ENCODE results near the gene HOXD4.

The HOXD4 gene

DNA sequence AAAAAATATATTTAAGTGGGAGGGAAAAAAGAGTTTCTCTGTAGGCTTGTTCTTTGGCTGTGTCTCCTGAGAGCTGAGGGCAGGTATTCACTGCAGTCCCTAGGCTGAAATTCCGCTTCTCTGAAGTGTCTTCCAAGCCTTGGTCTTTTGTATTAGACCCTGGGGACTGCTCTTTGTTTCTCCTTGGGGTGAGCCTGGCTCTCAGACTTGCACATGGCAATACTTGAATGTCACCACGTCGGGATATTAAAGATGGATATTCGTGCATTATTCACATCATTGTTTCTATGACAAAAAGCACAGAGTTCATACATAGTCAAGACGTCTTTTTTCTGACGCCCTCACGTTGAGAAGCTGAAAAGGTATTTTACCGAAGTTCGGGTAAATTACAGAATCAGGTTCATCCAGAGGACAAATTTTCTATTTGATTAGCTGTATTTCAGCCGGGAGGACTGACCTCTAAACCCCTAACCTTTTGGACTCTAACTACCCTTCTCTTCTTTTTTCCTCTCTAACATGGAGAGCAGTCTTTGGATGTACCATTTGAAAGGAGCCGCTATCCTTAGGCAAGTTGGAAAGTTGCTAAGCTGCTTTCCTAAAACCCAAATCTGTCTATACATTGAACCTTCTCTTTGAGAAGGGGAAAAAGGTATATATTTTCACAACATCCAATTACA is 3.4 kb downstream of the HOXD4 start:
- TF ChIP-seq CTCF (IDR thresholded peaks at IDR 0.05) = no peak
- no peaks in the 10 kb centered on the region for H3K9me3 Mint-ChIP-seq
- no peak for DNase-seq
- peaks cover 51% of the 10 kb centered on the region for H3K36me3 Mint-ChIP-seq (ENCODE audit: low read depth)
- peaks cover 84% of the 10 kb centered on the region for H3K4me1 Mint-ChIP-seq
- H3K4me3 Mint-ChIP-seq = peak overlapping the region; percentile 88
- no peaks in the 10 kb centered on the region for H3K27me3 Mint-ChIP-seq (ENCODE audit: low read depth, poor library complexity)
- peak overlapping the region; percentile 99 for H3K27ac Mint-ChIP-seq

DNA sequence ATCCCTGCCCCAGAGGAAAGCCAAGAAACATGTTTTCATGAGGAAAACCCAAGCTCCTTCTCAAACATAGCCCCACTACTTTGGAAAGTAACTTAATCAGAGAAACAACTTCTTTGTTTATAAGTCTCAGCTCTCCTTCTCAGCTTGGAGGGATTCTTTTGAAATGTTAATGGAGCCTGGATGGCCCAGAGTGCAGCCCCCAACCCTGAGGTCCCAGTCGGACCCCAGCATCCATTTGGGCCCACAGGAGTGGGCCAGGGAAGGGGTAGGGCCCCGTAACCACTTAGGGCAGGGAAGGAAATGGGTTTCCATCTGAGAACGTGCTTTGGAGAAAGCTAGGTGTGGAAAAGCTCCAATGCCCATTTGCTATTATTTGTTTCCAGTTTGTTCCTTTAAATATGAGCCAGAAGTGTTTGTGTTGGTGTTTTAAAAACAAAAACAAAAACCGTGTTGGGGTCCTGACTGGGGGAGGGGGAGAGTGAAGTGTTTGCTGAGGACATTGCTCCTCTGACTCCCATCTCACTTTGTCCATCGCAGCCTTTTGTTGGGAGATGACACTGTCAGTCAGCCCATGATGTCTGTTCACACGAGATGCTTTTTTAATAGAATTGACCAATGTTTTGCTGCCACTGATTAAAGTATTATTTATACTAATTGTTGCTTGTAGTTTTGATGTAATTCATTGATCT is 4.2 kb downstream of the HOXD4 start:
- Mint-ChIP-seq H3K4me1 (peaks cover 81% of the 10 kb centered on the region), H3K9me3 (no peaks in the 10 kb centered on the region), H3K27ac (peak overlapping the region; percentile 99), H3K27me3 (ENCODE audit: low read depth, poor library complexity) (no peaks in the 10 kb centered on the region), H3K4me3 (peak overlapping the region; percentile 88), H3K36me3 (ENCODE audit: low read depth) (peaks cover 44% of the 10 kb centered on the region)
- TF ChIP-seq CTCF (IDR thresholded peaks at IDR 0.05) = no peak
- DNase-seq = no peak

GRCh38 chr2:176156301-176156806 is 5.0 kb downstream of the HOXD4 start:
- H3K4me1 Mint-ChIP-seq = peaks cover 82% of the 10 kb centered on the region
- peak overlapping the region; percentile 88 for H3K4me3 Mint-ChIP-seq
- peaks cover 36% of the 10 kb centered on the region for H3K36me3 Mint-ChIP-seq (ENCODE audit: low read depth)
- no peak for DNase-seq
- TF ChIP-seq CTCF (IDR thresholded peaks at IDR 0.05) = no peak
- peak overlapping the region; percentile 99 for H3K27ac Mint-ChIP-seq
- H3K9me3 Mint-ChIP-seq = no peaks in the 10 kb centered on the region
- no peaks in the 10 kb centered on the region for H3K27me3 Mint-ChIP-seq (ENCODE audit: low read depth, poor library complexity)

DNA sequence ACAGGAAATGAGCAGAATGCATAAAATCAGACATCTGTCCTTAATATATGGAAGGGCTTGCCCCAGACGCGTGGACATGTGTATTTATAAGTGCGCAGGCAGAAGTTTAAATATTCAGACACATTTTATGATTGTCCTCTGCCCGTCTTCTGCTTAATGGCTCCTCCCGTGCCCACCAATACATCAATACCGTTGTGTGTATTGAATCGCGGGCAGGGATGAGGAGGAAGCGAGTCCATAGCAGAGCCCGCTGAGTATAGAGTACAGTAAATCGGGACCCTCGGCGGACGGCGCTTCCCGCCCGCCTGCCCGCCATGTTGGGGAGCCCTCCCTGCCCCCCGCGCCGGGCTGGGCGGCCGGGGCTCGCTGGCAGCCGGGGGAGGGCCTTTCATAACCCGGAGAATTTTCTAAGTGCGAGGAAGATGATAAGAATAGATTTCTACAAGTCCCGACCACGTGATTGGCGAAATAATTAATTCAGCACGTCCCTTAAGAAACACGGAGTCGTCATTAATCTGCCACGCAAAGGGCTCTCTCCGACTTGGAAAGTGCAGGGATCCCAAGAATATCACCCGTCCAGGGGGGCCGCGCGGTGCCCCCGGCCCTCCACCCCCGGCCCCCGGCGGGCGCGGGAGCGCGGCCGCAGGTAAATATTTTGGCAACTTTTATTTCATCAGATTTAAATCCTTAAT is 5.6 kb downstream of the HOXD4 start, which contains the start of gene HOXD3:
HOXD3 (plus strand) TSS at position 501 of the 692 bp plus-strand sequence. CDS start 11,808 bp downstream, outside the sequence.
- TF ChIP-seq CTCF (IDR thresholded peaks at IDR 0.05) = no peak
- Mint-ChIP-seq H3K27me3 (ENCODE audit: low read depth, poor library complexity) (no peaks in the 10 kb centered on the region), H3K4me3 (peak within 1 kb of the TSS; percentile 88), H3K27ac (peak within 1 kb of the TSS; percentile 99), H3K4me1 (peaks cover 86% of the 10 kb centered on the region), H3K9me3 (no peaks in the 10 kb centered on the region), H3K36me3 (ENCODE audit: low read depth) (peaks cover 34% of the 10 kb centered on the region)
- no peak for DNase-seq

DNA sequence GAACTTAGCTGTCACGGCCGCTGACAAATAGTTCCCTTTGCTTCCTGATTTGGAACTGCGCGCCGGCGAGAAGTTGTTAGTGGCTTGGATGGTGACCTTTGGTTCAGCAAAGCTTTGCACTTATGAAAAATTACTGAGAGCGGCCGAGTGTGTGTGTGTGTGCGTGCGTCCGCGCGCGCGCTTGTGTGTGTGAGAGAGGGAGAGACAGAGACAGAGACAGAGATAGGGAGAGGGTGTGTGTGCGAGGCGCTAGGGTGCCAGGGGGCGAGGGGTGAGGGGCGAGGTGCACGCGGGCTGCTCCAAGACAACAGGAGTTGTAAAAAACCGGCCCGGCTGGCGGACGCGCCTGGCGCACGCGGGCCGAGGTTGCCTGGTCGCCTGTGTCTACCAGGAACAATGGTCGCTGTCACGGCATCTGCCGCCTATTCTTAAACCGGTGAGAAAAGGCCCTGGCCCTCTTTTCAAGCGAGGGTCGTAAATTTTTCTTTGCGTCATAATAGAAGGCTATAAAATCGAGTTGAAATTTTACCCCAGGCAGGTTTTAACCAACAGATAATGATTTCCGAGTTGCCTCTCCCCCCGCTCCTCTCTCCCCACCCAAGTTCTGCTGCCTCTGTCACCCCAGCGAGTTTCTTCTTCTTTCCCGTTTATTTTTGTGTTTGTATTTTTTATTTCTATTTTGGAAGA is 6.3 kb downstream of the HOXD4 start:
- H3K4me3 Mint-ChIP-seq = peak overlapping the region; percentile 86
- peak; percentile 80 for DNase-seq
- peaks cover 91% of the 10 kb centered on the region for H3K4me1 Mint-ChIP-seq
- no peaks in the 10 kb centered on the region for H3K9me3 Mint-ChIP-seq
- no peaks in the 10 kb centered on the region for H3K27me3 Mint-ChIP-seq (ENCODE audit: low read depth, poor library complexity)
- no peak for TF ChIP-seq CTCF (IDR thresholded peaks at IDR 0.05)
- H3K36me3 Mint-ChIP-seq (ENCODE audit: low read depth) = peaks cover 31% of the 10 kb centered on the region
- H3K27ac Mint-ChIP-seq = peak overlapping the region; percentile 98
